Measurements from ENCODE around the gene KCNA4.
"Not testable (repeated sequence)": the region's sequence is repeated elsewhere in the genome, so short reads cannot be mapped to it uniquely, and the experiment has no call there.

Gene KCNA4

DNA sequence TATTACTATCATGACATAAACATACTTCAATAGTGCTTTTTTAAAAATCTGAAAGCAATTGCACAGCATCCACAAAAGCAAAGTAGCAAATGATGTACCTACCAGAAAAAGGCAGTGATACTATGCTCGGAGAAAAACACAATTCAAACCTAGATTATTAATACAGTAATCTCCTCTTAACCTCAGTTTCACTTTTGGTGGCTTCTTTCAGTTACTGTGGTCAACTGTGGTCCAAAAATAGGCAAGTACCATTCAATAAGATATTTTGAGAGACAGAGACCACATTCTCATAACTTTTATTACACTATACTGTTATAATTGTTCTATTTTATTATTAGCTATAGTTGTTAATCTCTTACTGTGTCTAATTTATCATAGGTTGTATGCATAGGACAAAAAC lies 20.8 kb downstream of the KCNA4 start:
- FAIRE-seq, result no peak

DNA sequence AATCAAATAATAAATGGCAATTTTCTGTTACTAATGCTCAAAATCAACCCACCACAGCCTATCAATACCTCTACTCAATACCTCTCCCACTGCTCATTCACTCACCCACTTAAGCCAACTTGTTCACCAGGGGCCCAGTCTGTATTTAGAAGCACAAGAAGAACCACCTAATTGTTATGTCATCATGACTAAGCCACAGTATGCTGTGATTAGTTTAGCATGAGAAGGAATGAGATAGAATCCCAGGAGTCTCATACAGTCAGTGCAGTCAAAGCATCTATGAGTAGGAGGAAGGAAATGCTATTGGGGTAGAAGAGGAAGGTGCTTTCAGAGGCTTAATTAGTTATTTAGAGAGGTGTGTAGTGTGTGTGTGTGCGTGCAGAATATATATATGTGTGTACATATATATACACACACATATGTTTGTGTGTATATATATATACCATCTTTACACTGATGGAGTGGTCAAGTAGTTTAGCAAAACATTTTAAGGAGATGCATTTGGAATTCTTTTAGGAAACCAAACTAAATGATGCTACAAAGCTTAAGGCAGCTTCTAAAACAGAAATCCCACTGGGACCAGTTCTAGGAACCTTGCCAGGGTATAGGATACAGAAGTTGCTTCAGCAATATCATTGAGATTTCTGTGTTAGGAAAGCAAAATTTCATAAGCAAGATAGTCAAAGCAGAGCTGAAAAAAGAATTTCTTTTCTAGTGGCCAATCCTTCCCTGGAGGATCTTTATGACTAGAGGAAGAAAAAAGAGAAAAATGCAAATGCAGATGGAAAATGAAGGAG lies 27.5 kb downstream of the KCNA4 start:
- FAIRE-seq, result no peak

DNA sequence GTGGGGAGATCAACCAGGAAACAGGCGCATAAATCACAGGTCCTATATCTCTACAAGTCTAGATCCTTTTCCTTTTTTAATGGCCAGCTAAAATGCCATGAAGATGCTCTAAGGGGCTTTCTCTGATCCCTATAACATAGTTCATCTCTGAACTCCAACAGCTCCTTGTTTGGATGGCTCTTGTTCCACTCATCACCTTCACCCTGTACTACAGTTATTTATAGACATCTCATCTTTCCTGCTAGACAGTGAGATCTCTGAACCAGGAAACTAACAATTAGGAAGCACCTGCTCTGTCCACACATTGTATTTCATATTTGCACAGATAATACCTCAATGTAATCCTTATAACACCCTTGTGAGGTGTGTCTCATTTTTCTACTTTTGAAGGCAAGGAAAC lies 31.6 kb downstream of the KCNA4 start:
- no peak for FAIRE-seq

- FAIRE-seq, result no peak
These were observed 32.3 kb downstream of the KCNA4 start for GRCh38 chr11:29984544-29984943.

DNA sequence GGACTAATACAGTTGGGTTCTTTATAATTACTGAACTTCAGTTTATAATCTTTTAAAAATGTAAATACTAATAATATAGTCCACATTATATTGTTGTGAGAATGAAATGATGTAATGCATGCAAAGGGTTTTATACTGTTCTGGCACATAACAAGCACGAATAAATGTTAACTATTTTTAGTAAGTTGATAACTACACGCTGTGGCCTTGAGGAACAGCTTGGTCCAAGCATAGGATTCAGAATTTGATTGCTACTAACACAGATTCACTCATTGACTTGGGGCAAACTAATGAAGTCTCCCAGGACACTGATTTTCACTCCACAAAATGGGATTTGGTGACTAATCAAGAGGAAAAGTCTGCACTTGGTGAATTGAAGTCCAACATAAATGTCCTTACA lies 38.3 kb downstream of the KCNA4 start:
- FAIRE-seq, result no peak

GRCh38 chr11:29975580-29975979 lies 41.2 kb downstream of the KCNA4 start:
- FAIRE-seq, result not testable (repeated sequence)

DNA sequence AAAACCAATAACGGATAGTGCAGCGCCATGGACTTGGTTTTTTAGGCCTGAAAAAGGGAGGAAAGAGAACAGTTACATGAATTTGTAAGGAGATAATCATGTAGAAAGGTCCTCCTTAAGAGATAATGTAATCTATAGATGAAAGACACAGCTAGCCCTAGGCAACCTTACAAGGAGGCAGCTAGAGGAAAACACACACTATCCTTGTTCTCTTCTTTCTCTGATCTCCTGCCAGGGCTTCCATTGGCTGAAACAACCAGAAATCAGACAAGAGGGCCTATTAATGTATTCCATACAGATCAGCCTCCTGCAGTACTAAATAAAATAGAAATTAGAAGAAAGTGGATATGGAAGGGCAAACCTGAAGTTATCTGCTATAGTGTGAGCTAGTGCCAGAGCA lies 53.0 kb downstream of the KCNA4 start:
- no peak for FAIRE-seq

DNA sequence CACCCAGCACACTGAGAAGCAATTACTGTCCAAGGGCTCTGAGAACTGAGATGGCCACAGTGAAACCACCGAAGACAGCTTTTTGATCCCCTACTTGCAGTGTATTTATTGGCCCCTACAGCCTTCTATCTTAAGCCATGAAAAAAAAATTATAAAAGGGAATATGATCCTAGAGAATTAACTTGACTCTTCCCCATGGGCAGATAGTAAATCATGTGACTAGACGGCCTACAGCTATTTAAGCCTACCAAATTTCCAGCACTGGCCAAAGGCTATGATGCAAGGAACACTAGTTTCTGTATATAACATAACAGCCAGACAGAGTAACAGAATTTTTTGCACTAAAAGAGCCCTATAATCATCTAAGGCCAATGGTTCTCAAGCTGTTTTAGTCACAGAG lies 53.8 kb downstream of the KCNA4 start:
- no peak for FAIRE-seq

DNA sequence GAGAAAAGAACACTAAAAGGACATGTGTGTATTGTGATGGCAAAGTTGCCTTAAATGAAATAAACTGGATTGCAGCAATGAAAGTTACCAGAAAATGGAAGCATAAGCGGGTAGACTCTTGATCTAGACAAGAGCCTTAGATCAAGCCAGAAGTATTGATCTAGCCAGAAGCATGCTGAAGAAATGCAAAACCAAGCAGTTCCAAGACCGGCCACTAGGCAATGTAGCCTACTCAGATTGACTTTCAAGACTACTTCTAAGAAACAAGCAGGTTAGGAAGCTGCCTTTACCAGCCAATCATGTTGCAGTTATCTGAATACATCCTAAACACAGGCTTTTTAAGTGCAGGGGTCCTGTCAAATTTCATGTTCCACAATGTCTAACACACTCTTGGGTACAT lies 54.6 kb downstream of the KCNA4 start:
- no peak for FAIRE-seq
